Tibial artery (tissue), 4 donors: Measurements from ENCODE around the gene PCBP3.

Experiments
- DNase-seq, 2 donors: peaks; one replicate each; pipeline ENCODE4 v3.0.0-alpha.2; 2019
- H3K27ac ChIP-seq, 2 donors: fragments of 200-600 bp; sonication (generic) in 1 of 2; 1 replicate in 1 of 2; 2 replicates in 1 of 2; pipeline ENCODE4 v1.5.1; 2018 to 2019; ENCODE audit warnings: mild to moderate bottlenecking in 1 of 2
- H3K27me3 ChIP-seq, 2 donors: fragments of 200-600 bp; sonication (generic) in 1 of 2; one replicate each; pipeline versions ENCODE4 v1.5.1 to v1.6.0; 2016 to 2019
- H3K36me3 ChIP-seq, 3 donors: fragments of 200-600 bp; sonication (generic) in 2 of 3; one replicate each; pipeline ENCODE4 v1.5.1; 2016 to 2019; ENCODE audit warnings: mild to moderate bottlenecking in 2 of 3
- H3K4me1 ChIP-seq, 4 donors: fragments of 200-600 bp; sonication (generic) in 2 of 4; 1 replicate in 3 of 4; 2 replicates in 1 of 4; pipeline ENCODE4 v1.5.1; 2016 to 2019
- H3K4me3 ChIP-seq, 2 donors: fragments of 200-600 bp; sonication (generic) in 1 of 2; 1 replicate in 1 of 2; 2 replicates in 1 of 2; pipeline ENCODE4 v1.5.1; 2018 to 2019; ENCODE audit warnings: mild to moderate bottlenecking in 2 of 2
- H3K9me3 ChIP-seq, 3 donors: fragments of 200-600 bp; sonication (generic) in 1 of 3; one replicate each; pipeline ENCODE4 v1.5.1; 2016 to 2019
- intact Hi-C: fragments of 100-400 bp; cut with DNase I; formaldehyde crosslinking; loops from one replicate; pipeline ENCODE4 v1.15.0; 2023; ENCODE audit warnings: low total_unique reads
- TF ChIP-seq, protein P1 (sequence below), 2 experiments: fragments of 200-600 bp in 1 of 2; fragments of 450-650 bp in 1 of 2; IDR thresholded peaks; one replicate each; pipeline ENCODE4 v1.5.1; 2017 to 2019; ENCODE audit warnings: antibody characterized with exemption in 2 of 2, mild to moderate bottlenecking in 1 of 2, moderate library complexity in 1 of 2

PCBP3 gene

DNA sequence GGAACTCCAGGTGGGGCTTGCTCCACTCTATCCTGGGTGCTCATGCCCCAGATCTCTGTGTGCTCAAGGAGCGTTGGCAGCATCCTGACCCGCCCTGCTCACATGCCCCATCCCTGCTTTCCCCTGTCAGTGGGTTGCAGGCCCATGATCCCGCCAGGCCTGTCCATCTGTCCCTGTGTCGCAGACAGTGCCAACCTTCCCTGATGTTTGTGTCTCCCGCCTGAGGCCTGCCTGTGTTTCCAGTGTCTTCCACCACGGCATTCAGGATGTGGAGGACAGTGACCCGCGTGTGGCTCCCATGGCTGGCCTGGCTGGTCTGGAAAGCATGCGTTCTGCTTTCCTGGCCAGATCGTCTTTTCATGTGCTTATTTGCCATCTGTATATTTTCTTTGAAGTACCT lies 82.9 kb downstream of the PCBP3 start:
- H3K4me3 ChIP-seq, result no peak overlapping the region
- H3K4me1 ChIP-seq, result no peaks in the 10 kb centered on the region
- TF ChIP-seq, protein P1, sequence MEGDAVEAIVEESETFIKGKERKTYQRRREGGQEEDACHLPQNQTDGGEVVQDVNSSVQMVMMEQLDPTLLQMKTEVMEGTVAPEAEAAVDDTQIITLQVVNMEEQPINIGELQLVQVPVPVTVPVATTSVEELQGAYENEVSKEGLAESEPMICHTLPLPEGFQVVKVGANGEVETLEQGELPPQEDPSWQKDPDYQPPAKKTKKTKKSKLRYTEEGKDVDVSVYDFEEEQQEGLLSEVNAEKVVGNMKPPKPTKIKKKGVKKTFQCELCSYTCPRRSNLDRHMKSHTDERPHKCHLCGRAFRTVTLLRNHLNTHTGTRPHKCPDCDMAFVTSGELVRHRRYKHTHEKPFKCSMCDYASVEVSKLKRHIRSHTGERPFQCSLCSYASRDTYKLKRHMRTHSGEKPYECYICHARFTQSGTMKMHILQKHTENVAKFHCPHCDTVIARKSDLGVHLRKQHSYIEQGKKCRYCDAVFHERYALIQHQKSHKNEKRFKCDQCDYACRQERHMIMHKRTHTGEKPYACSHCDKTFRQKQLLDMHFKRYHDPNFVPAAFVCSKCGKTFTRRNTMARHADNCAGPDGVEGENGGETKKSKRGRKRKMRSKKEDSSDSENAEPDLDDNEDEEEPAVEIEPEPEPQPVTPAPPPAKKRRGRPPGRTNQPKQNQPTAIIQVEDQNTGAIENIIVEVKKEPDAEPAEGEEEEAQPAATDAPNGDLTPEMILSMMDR (IDR thresholded peaks at IDR 0.05), result no peak
- no peak overlapping the region for H3K27ac ChIP-seq
- no peaks in the 10 kb centered on the region for H3K36me3 ChIP-seq
- H3K27me3 ChIP-seq, result peaks cover 0 to 5% of the 10 kb centered on the region in 2 donors
- no peaks in the 10 kb centered on the region for H3K9me3 ChIP-seq
- no peak for DNase-seq
- intact Hi-C loops, result no loop called here

DNA sequence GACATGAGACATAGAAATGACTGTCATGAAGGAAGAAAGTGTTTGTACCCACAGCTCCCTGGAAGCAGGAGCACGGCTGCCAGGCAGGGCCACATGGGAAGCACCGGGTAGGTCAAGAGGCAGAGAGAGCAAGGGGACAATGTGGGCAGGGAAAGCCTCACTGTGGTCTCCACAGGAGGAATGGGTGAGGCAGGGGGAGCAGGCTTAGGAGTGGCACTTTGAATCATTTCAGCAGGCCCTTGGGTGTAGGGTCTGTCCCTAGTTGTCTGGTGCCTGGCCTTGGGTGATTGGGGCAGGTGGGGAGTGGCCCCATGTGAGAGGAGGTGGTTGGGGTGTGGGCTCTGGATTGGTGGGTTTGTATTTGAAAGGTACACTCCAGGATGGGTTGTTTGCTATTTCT lies 83.9 kb downstream of the PCBP3 start:
- peaks cover 0 to 5% of the 10 kb centered on the region in 2 donors for H3K27me3 ChIP-seq
- intact Hi-C loops, result no loop called here
- no peak for DNase-seq
- no peak overlapping the region for H3K4me3 ChIP-seq
- H3K4me1 ChIP-seq, result no peaks in the 10 kb centered on the region
- no peak overlapping the region for H3K27ac ChIP-seq
- no peaks in the 10 kb centered on the region for H3K9me3 ChIP-seq
- TF ChIP-seq, protein P1 (IDR thresholded peaks at IDR 0.05), result no peak
- H3K36me3 ChIP-seq, result no peaks in the 10 kb centered on the region

DNA sequence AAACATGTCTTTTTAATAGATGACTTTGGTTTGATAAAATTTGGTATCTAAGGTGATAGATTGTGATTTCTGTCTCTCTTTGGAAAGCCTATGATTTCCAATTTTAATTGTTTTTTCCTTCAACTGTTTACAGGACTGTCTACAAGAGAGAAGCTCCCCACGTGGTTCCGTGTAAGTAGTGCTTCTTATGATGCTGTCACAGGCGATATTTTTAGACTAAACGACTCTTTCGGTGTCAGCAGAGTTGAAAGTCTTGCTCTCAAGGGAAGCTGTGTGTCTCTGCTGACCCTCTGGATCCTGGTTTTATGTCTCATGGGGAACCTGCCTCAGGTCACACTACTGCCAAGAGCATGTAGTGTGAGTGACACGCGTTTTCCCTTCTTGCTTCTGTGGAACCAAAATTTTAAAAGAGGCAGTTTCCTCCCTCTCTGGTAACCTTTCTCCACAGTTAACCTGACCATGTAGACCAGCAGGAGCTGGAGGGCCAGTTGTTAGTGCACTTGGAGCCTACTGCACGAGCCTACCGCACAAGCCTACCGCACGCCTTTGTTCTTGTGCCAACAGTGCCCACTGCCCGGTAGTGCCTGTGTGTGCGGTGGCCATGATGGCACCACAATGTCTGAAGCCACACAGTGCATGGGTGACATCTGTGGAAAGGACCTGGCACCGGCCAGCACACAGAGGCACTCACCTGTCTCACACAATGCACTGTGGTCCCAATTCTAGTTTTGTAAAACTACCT lies 91.9 kb downstream of the PCBP3 start:
- TF ChIP-seq, protein P1 (IDR thresholded peaks at IDR 0.05), result no peak
- Histone ChIP-seq H3K27ac (no peak overlapping the region), H3K9me3 (no peaks in the 10 kb centered on the region), H3K27me3 (peaks cover 0 to 20% of the 10 kb centered on the region in 2 donors), H3K36me3 (no peaks in the 10 kb centered on the region), H3K4me3 (no peak overlapping the region), H3K4me1 (no peaks in the 10 kb centered on the region)
- intact Hi-C loops, result no loop called here
- no peak for DNase-seq

DNA sequence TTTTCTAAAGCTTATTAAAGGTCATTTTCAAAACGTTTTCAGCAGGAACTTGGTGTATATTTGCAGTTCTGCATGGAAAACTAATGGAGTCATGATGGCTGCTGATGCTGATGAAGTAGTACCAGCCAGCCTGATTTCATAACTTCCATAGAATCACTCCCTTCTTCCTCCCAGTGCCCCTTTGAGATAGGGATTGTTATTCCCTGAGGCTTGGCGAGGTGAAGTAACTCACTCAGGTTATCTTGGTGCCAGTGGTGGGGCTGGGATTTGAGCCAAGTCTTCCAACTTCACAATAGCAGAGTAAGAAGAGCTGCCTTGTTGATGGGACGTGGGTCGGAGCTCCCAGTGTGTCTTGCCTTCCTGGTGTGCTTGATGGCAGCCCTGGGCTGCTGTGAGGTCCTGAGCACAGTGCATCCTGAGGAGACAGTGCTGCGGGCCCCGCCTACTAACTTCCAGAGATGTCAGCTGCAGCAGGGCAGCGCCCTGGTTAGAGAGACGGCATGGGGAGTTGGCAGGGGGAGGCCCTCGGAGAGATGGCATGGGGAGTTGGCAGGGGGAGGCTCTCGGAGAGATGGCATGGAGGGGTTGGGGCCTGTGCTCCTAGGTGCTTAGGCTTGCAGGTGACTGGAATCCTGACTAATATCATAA lies 92.6 kb downstream of the PCBP3 start:
- TF ChIP-seq, protein P1 (IDR thresholded peaks at IDR 0.05), result no peak
- Histone ChIP-seq H3K4me3 (no peak overlapping the region), H3K27ac (no peak overlapping the region), H3K9me3 (no peaks in the 10 kb centered on the region), H3K4me1 (no peaks in the 10 kb centered on the region), H3K27me3 (peaks cover 0 to 20% of the 10 kb centered on the region in 2 donors), H3K36me3 (no peaks in the 10 kb centered on the region)
- DNase-seq, result no peak
- intact Hi-C loops, result no loop called here

DNA sequence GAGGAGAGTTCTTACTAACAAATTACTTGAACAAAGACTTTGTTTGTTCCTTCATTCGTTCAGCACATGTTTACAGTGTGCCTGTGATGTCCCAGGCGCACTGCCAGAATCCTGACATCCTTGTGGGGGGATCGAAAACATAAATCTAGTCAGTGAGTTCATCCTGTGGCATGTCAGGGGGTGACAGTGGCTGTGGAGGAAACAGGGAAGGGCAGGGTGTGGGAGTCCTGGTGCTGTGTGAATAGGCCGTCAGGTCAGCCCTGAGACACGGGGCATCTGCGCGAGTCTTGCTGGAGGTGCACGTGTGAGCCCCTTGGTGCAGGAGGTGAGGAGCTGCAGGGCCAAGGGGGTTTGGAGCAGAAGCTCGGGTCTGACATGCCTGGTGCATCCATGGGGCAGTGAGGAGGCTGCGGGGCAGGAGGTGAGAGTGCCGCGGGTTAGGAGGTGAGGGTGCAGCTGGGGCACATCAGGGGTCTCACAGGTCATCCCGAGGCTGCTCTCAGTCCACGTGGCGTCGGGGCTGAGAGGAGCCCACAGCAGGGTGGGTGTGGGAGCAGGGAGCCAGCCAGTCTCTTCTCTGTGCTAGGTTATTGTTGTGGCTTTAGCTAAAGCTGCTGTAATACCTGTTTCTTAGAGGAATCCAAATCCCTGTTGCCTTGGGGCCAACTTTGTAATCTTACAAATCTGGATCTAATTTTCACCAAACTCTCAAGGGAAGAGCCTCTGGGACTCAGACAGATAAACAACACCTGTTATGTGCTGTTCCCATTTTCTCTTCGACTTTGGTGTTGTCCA lies 93.4 kb downstream of the PCBP3 start:
- intact Hi-C loops, result no loop called here
- DNase-seq, result no peak
- Histone ChIP-seq H3K27me3 (peaks cover 0 to 20% of the 10 kb centered on the region in 2 donors), H3K4me3 (no peak overlapping the region), H3K36me3 (no peaks in the 10 kb centered on the region), H3K4me1 (no peaks in the 10 kb centered on the region), H3K9me3 (no peaks in the 10 kb centered on the region), H3K27ac (no peak overlapping the region)
- TF ChIP-seq, protein P1 (IDR thresholded peaks at IDR 0.05), result no peak
